ENCODE data around the gene IGFALS.

- TF ChIP-seq POLR2AphosphoS5 (IDR thresholded peaks at IDR 0.05) (no peak), CTCF (IDR thresholded peaks at IDR 0.05) (no peak), POLR2A (IDR thresholded peaks at IDR 0.05) (no peak), EP300 (IDR thresholded peaks at IDR 0.05; ENCODE audit: low read depth) (no peak)
These were observed 3.3 kb downstream of the IGFALS start for GRCh38 chr16:1790261-1790610.

Data from transverse colon (tissue), 4 donors.